ENCODE data around the gene GNAO1.
A peak's percentile ranks its signal among the peaks of the same experiment; 100 is the strongest.

GNAO1 gene

GRCh38 chr16:56259425-56259779 is 68.1 kb downstream of the GNAO1 start:
- ChIA-PET CTCF (no interaction called here), POLR2A (ENCODE audit: low non-redundant PET) (no interaction called here)
- no peak overlapping the region for H3K27ac ChIP-seq
- no peak for TF ChIP-seq CTCF (conservative IDR thresholded peaks at IDR 0.05; ENCODE audit: low read depth)
- no peak for DNase-seq (ENCODE audit: low spot score)

- POLR2A ChIA-PET (ENCODE audit: low non-redundant PET), result no interaction called here
- no peak for TF ChIP-seq CTCF (conservative IDR thresholded peaks at IDR 0.05; ENCODE audit: low read depth)
- DNase-seq (ENCODE audit: low spot score), result no peak
- H3K27ac ChIP-seq, result no peak overlapping the region
- CTCF ChIA-PET, result no interaction called here
Observed at GRCh38 chr16:56260378-56261160, 69.3 kb downstream of the GNAO1 start.

- H3K27ac ChIP-seq, result no peak overlapping the region
- ChIA-PET POLR2A (ENCODE audit: low non-redundant PET) (no interaction called here), CTCF (interaction anchor here (0.6 to 1.6 kb wide), 6 partner anchors 9 to 187 kb away, joined by 3 to 8 read pairs (median 4); no protein-coding TSS in a partner anchor)
- TF ChIP-seq CTCF (conservative IDR thresholded peaks at IDR 0.05; ENCODE audit: low read depth), result no peak
- no peak for DNase-seq (ENCODE audit: low spot score)
Observed at GRCh38 chr16:56261656-56262055, 70.4 kb downstream of the GNAO1 start.

- CTCF ChIA-PET, result interaction anchor here (0.5 to 1.6 kb wide), 6 partner anchors 9 to 188 kb away, joined by 3 to 8 read pairs (median 4); no protein-coding TSS in a partner anchor
- DNase-seq (ENCODE audit: low spot score), result peak; percentile 40
- H3K27ac ChIP-seq, result no peak overlapping the region
- POLR2A ChIA-PET (ENCODE audit: low non-redundant PET), result no interaction called here
- TF ChIP-seq CTCF (conservative IDR thresholded peaks at IDR 0.05; ENCODE audit: low read depth), result no peak
Observed at GRCh38 chr16:56262148-56262547, 70.9 kb downstream of the GNAO1 start.

GRCh38 chr16:56262551-56263245 is 71.4 kb downstream of the GNAO1 start:
- no peak for DNase-seq (ENCODE audit: low spot score)
- H3K27ac ChIP-seq, result no peak overlapping the region
- TF ChIP-seq CTCF (conservative IDR thresholded peaks at IDR 0.05; ENCODE audit: low read depth), result no peak
- ChIA-PET CTCF (interaction anchor here (0.5 to 1.6 kb wide), 4 partner anchors 11 to 61 kb away, joined by 3 to 8 read pairs (median 3); no protein-coding TSS in a partner anchor), POLR2A (ENCODE audit: low non-redundant PET) (no interaction called here)

- no peak overlapping the region for H3K27ac ChIP-seq
- no peak for DNase-seq (ENCODE audit: low spot score)
- ChIA-PET CTCF (no interaction called here), POLR2A (ENCODE audit: low non-redundant PET) (no interaction called here)
- no peak for TF ChIP-seq CTCF (conservative IDR thresholded peaks at IDR 0.05; ENCODE audit: low read depth)
Observed at GRCh38 chr16:56263711-56264608, 72.7 kb downstream of the GNAO1 start.

Measured in RWPE1 (cell line).